Endodermal cell (in vitro differentiated cells): Measurements from ENCODE around the gene STAC. TPM values are rescaled to one million over a fixed set of nuclear protein-coding genes. Genes with fewer than 3 reads are reported as not detected.
"Not testable (repeated sequence)": the region's sequence is repeated elsewhere in the genome, so short reads cannot be mapped to it uniquely, and the experiment has no call there.

ENCODE experiments used
- DNase-seq: peaks from one replicate; pipeline ENCODE4 v3.0.0-alpha.2; 2017
- H3K27ac ChIP-seq: 2 replicates; pipeline ENCODE4 v1.5.1; 2013; ENCODE audit warnings: mild to moderate bottlenecking, low read depth, low read length, moderate library complexity
- H3K27me3 ChIP-seq: 2 replicates; pipeline ENCODE4 v1.6.1; 2013; ENCODE audit warnings: mild to moderate bottlenecking, low read length, moderate library complexity; ENCODE audit not compliant: insufficient read depth, control insufficient read depth, poor library complexity, severe bottlenecking
- H3K36me3 ChIP-seq: 2 replicates; pipeline ENCODE4 v1.7.0; 2013; ENCODE audit warnings: mild to moderate bottlenecking, low read length, moderate library complexity; ENCODE audit not compliant: control insufficient read depth, insufficient read depth
- H3K4me1 ChIP-seq: one replicate; pipeline ENCODE4 v1.7.0; 2013; ENCODE audit warnings: low read length; ENCODE audit not compliant: control insufficient read depth, insufficient read depth
- H3K4me3 ChIP-seq: 2 replicates; pipeline ENCODE4 v1.5.1; 2013; ENCODE audit warnings: mild to moderate bottlenecking, low read length, moderate library complexity
- H3K9ac ChIP-seq: 2 replicates; pipeline ENCODE4 v1.6.1; 2013; ENCODE audit warnings: mild to moderate bottlenecking, low read length, moderate library complexity; ENCODE audit not compliant: poor library complexity, severe bottlenecking; ENCODE audit errors: extremely low read depth
- H3K9me3 ChIP-seq: 2 replicates; pipeline ENCODE4 v1.6.1; 2013; ENCODE audit warnings: mild to moderate bottlenecking, low read length, moderate library complexity; ENCODE audit not compliant: control insufficient read depth
- H3K27ac Mint-ChIP-seq: 2 replicates; pipeline ENCODE4 v1.8.0; 2020; ENCODE audit warnings: mixed read lengths
- H3K27me3 Mint-ChIP-seq: 2 replicates; pipeline ENCODE4 v1.8.0; 2021; ENCODE audit warnings: mild to moderate bottlenecking, mixed read lengths; ENCODE audit not compliant: insufficient read depth
- H3K36me3 Mint-ChIP-seq: 2 replicates; pipeline ENCODE4 v1.8.0; 2020; ENCODE audit warnings: low read depth, mixed read lengths
- H3K4me1 Mint-ChIP-seq: 2 replicates; pipeline ENCODE4 v1.8.0; 2020; ENCODE audit warnings: mixed read lengths
- H3K4me3 Mint-ChIP-seq: 2 replicates; pipeline ENCODE4 v1.8.0; 2020; ENCODE audit warnings: mild to moderate bottlenecking, moderate library complexity, mixed read lengths
- H3K9me3 Mint-ChIP-seq: 2 replicates; pipeline ENCODE4 v1.8.0; 2020; ENCODE audit warnings: mild to moderate bottlenecking, mixed read lengths
- WGBS, 2 experiments: methylation state at CpG; one replicate each; pipeline versions ENCODE4 v1.1.5 to v1.1.7; 2013; ENCODE audit warnings: missing lambda C conversion rate in 2 of 2, mixed read lengths in 1 of 2; ENCODE audit not compliant: insufficient coverage in 1 of 2, insufficient read length in 1 of 2; 5-methylcytosine and 5-hydroxymethylcytosine counted together
- total RNA-seq, 2 donors: library from RNA; stranded (reverse); fragmentation: NEBNext Ultra II Directional in 1 of 2; extraction: Animal tissue kit (Norgen Biotek cat#: 25700) in 1 of 2; gene quantifications; 2 replicates in 1 of 2; 3 replicates in 1 of 2; pipeline ENCODE4 v1.2.1, GENCODE V29; 2021
- TF ChIP-seq, protein P1 (sequence below): fragments of 200-600 bp; sonication (generic); conservative IDR thresholded peaks from 2 replicates; pipeline ENCODE4 v1.5.0; 2021; ENCODE audit warnings: antibody characterized with exemption, mild to moderate bottlenecking

STAC gene
- total RNA-seq, 2 donors from 2014 or later: 0.80 to 1.2 TPM

- Mint-ChIP-seq H3K4me3 (no peak overlapping the region), H3K36me3 (no peaks in the 10 kb centered on the region), H3K4me1 (peaks cover 4% of the 10 kb centered on the region), H3K27ac (no peak overlapping the region), H3K27me3 (no peaks in the 10 kb centered on the region), H3K9me3 (no peaks in the 10 kb centered on the region)
- no peaks in the 10 kb centered on the region for H3K36me3 ChIP-seq
- H3K27me3 ChIP-seq: no peaks in the 10 kb centered on the region
- no peaks in the 10 kb centered on the region for H3K9me3 ChIP-seq
- no peak overlapping the region for H3K9ac ChIP-seq
- TF ChIP-seq, protein P1, sequence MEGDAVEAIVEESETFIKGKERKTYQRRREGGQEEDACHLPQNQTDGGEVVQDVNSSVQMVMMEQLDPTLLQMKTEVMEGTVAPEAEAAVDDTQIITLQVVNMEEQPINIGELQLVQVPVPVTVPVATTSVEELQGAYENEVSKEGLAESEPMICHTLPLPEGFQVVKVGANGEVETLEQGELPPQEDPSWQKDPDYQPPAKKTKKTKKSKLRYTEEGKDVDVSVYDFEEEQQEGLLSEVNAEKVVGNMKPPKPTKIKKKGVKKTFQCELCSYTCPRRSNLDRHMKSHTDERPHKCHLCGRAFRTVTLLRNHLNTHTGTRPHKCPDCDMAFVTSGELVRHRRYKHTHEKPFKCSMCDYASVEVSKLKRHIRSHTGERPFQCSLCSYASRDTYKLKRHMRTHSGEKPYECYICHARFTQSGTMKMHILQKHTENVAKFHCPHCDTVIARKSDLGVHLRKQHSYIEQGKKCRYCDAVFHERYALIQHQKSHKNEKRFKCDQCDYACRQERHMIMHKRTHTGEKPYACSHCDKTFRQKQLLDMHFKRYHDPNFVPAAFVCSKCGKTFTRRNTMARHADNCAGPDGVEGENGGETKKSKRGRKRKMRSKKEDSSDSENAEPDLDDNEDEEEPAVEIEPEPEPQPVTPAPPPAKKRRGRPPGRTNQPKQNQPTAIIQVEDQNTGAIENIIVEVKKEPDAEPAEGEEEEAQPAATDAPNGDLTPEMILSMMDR: no peak
- H3K4me3 ChIP-seq: no peak overlapping the region
- no peak overlapping the region for H3K27ac ChIP-seq
- H3K4me1 ChIP-seq: peaks cover under 1% of the 10 kb centered on the region
- no peak for DNase-seq
- 95 to 100% methylated on average over 2 to 4 of the region's 4 CpGs for WGBS, 2 experiments
These were observed 112.7 kb downstream of the STAC start for GRCh38 chr3:36493051-36493450.

GRCh38 chr3:36494461-36495109 lies 114.3 kb downstream of the STAC start:
- Histone ChIP-seq H3K36me3 (no peaks in the 10 kb centered on the region), H3K4me3 (no peak overlapping the region), H3K27me3 (no peaks in the 10 kb centered on the region), H3K27ac (no peak overlapping the region), H3K4me1 (peaks cover 3% of the 10 kb centered on the region), H3K9ac (no peak overlapping the region), H3K9me3 (no peaks in the 10 kb centered on the region)
- 95 to 100% methylated on average over 2 to 3 of the region's 3 CpGs for WGBS, 2 experiments
- Mint-ChIP-seq H3K4me3 (no peak overlapping the region), H3K4me1 (peaks cover 4% of the 10 kb centered on the region), H3K9me3 (no peaks in the 10 kb centered on the region), H3K36me3 (no peaks in the 10 kb centered on the region), H3K27ac (no peak overlapping the region), H3K27me3 (no peaks in the 10 kb centered on the region)
- TF ChIP-seq, protein P1: no peak
- no peak for DNase-seq

GRCh38 chr3:36496684-36497633 lies 116.7 kb downstream of the STAC start:
- Mint-ChIP-seq H3K27ac (no peak overlapping the region), H3K9me3 (no peaks in the 10 kb centered on the region), H3K4me3 (no peak overlapping the region), H3K36me3 (no peaks in the 10 kb centered on the region), H3K4me1 (peaks cover 4% of the 10 kb centered on the region), H3K27me3 (no peaks in the 10 kb centered on the region)
- TF ChIP-seq, protein P1: no peak
- Histone ChIP-seq H3K9me3 (no peaks in the 10 kb centered on the region), H3K36me3 (no peaks in the 10 kb centered on the region), H3K27ac (no peak overlapping the region), H3K27me3 (no peaks in the 10 kb centered on the region), H3K9ac (no peak overlapping the region), H3K4me3 (no peak overlapping the region), H3K4me1 (peaks cover 3% of the 10 kb centered on the region)
- no peak for DNase-seq
- WGBS, 2 experiments: 86 to 100% methylated on average over 2 of the region's 2 CpGs

- DNase-seq, H3K9ac ChIP-seq, H3K27me3 ChIP-seq, H3K27ac ChIP-seq, H3K9me3 Mint-ChIP-seq, H3K4me1 Mint-ChIP-seq, H3K9me3 ChIP-seq, H3K27me3 Mint-ChIP-seq, H3K4me3 ChIP-seq, H3K4me3 Mint-ChIP-seq, H3K27ac Mint-ChIP-seq, H3K36me3 Mint-ChIP-seq, H3K36me3 ChIP-seq, H3K4me1 ChIP-seq: not testable (repeated sequence)
- 88 to 93% methylated on average over 2 of the region's 2 CpGs for whole genome bisulfite sequencing, 2 experiments
These were observed 119.7 kb downstream of the STAC start for GRCh38 chr3:36500053-36500452.
